GM18507 (cell line): ENCODE measurements around the gene ZPBP2.
"Not testable (repeated sequence)": the region's sequence is repeated elsewhere in the genome, so short reads cannot be mapped to it uniquely, and the experiment has no call there.

ENCODE experiments used
- DNase-seq: peaks from one replicate; pipeline ENCODE4 v3.0.0; 2011; ENCODE audit warnings: low read depth; ENCODE audit not compliant: insufficient read length; ENCODE audit errors: extremely low spot score
- FAIRE-seq: peaks from 2 replicates; lab custom pipeline; 2011; peaks lifted over from hg19 to GRCh38; lab: Jason Lieb, UNC

Gene ZPBP2

DNA sequence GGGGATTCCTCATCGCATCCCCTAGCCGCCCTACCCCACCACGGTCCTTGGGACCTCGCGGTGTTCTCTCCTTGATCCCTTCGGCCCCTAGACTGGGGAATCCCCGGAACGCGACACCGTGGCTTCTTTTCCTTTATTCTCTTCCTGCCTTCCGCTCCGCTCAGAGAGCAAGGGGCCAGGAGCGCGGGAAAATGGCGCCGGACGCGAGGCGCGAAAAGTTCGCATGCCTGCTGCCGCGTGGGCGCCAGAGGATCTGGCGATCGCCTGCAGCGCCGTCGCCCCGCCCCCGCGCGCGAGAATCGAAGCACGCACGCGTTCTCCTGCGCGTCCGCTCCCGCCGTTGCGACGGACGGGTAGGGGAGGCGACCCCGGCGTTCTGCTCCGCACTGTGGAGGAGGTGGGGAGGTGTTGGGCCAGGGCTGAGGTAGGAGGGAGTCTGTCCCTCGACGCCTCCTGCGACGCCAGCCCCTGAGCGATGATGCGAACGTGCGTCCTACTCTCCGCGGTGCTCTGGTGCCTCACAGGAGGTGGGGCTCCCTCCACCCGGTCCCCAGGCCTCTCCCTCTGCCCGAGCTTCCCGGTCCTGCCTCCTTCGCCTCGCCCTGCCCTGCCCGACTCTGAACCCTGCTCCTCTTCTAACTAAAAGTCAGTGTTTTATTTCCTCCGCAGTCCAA lies at the start of gene ZPBP2:
ZPBP2 (plus strand) TSS at position 323 of the 674 bp plus-strand sequence; CDS start at position 476, 153 bp downstream.
- FAIRE-seq (no peak), DNase-seq (no peak)

GRCh38 chr17:39818358-39819000 lies 49.5 kb upstream of the ZPBP2 start:
- DNase-seq, result no peak
- FAIRE-seq, result peak; percentile 86

- DNase-seq (no peak), FAIRE-seq (no peak)
Observed at GRCh38 chr17:39820541-39820940, 47.5 kb upstream of the ZPBP2 start.

- no peak for DNase-seq
- FAIRE-seq, result no peak
Observed at GRCh38 chr17:39820987-39821386, 47.0 kb upstream of the ZPBP2 start.

DNA sequence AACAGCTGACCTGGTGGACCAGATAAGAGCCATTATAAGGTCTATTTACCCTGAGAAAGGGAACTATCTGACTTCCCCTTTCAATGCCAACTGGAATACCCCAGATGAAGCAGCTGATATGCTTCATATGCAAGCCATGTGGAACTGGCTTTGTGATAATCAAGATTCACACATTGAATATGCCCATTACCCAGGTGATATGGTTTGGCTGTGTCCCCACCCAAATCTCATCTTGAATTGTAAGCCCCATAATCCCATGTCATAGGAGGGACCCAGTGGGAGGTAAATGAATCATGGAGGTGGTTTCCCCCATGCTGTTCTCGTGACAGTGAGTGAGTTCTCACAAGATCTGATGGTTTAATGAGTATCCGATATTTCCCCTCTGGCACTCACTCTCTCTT lies 46.0 kb upstream of the ZPBP2 start:
- no peak for DNase-seq
- FAIRE-seq, result peak; percentile 83

- FAIRE-seq (peak; percentile 15), DNase-seq (no peak)
Observed at GRCh38 chr17:39823407-39824054, 44.5 kb upstream of the ZPBP2 start.

DNA sequence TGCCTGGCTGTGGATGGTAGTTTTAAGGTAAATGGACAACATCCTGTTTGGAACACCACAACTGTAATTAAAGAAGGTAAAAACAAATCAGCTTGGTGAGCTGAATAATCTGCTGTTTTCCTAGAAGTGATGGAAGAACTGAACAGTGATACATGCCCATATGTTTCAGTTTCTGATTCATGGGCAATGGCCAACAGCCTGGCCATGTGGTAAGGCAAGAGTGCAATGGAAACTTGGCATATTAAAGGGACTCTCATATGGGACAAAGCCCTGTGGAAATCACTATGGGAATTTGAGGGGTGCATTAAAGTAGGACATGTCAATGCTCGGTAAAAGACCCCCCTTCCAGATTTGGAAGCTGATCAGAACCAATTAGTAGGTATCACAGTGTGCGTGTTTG lies 41.7 kb upstream of the ZPBP2 start:
- FAIRE-seq, result no peak
- no peak for DNase-seq

DNA sequence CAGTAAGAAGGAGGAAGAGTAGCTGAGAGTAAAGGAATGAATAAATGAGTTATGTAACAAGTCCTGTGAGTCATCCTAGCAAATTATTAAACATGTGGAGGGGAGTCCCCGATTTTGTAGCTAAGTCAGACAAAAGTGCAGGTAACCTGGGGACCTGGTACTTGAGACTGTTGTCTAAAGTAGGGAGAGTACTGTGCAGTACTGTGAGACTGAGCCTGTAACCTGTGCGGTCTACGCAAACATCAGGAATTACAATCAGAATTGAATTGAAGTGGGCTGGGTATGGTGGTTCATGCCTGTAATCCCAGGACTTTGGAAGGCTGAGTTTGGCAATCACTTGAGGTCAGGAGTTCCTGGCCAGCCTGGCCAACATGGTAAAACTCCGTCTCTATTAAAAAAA lies 39.6 kb upstream of the ZPBP2 start:
- DNase-seq (no peak), FAIRE-seq (peak; percentile 41)

GRCh38 chr17:39831588-39831987 lies 36.4 kb upstream of the ZPBP2 start:
- DNase-seq, result no peak
- no peak for FAIRE-seq

DNA sequence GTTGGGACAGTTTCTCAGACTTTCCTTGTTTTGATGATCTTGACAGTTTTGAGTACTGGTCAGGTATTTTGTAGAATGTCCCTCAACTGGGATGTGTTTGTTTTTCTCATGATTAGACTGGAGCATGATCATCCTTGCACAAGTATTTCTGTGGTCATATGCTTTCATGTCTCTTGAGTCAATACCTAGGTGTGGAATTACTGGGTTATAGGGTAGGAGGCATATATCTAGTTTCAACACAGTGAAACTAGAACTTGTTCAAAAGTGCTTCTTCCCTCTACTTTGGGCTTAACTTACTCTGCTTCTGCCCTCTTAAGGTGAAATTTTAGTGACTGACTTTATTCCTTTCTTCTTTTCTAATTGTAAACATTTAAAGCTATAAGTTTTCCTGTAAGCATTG lies 34.0 kb upstream of the ZPBP2 start:
- DNase-seq (no peak), FAIRE-seq (no peak)

- DNase-seq, result no peak
- FAIRE-seq, result no peak
Observed at GRCh38 chr17:39835038-39835786, 32.8 kb upstream of the ZPBP2 start.

DNA sequence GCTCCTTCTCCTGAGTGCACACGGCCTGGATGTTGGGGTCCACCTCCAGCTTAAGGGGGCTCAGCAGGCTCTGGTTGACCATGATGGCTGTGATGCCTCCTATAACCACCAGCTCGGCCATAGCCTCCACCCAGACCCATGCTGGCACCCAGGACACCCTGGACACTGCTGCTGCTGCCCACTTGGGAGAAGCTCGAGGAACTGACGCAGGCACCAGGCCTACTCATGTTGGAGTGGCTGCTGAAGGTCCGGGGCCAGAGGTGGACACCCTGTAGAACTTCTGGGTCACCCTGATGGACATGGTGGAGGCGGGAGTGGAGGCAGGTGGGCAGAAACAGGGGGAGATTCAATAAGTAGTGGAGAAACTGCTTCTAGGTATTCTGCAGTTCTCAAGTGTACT lies 31.9 kb upstream of the ZPBP2 start:
- FAIRE-seq (no peak), DNase-seq (no peak)

- DNase-seq (no peak), FAIRE-seq (no peak)
Observed at GRCh38 chr17:39838057-39838456, 29.9 kb upstream of the ZPBP2 start.

DNA sequence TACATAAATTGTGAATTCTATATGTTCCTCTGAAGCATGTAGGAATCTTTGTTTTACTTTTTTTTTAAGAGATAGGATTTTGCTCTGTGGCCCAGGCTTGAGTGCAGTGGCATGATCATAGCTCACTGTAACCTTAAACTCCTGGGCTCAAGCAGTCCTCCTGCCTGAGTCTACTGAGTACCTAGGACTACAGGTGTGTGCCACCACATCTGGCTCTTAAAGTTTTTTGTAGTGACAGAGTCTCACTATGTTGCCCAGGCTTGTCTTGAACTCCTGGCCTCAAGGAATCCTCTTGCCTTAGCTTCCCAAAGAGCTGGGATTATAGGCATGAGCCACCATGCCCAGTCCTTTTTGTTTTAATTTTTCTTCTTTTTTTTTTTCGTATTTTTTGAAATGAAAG lies 29.2 kb upstream of the ZPBP2 start:
- FAIRE-seq (peak; percentile 21), DNase-seq (no peak)

- FAIRE-seq (no peak), DNase-seq (no peak)
Observed at GRCh38 chr17:39841134-39841683, 26.8 kb upstream of the ZPBP2 start.

- DNase-seq (no peak), FAIRE-seq (no peak)
Observed at GRCh38 chr17:39845052-39845846, 22.8 kb upstream of the ZPBP2 start.

GRCh38 chr17:39846205-39846604 lies 21.8 kb upstream of the ZPBP2 start:
- no peak for FAIRE-seq
- no peak for DNase-seq

DNA sequence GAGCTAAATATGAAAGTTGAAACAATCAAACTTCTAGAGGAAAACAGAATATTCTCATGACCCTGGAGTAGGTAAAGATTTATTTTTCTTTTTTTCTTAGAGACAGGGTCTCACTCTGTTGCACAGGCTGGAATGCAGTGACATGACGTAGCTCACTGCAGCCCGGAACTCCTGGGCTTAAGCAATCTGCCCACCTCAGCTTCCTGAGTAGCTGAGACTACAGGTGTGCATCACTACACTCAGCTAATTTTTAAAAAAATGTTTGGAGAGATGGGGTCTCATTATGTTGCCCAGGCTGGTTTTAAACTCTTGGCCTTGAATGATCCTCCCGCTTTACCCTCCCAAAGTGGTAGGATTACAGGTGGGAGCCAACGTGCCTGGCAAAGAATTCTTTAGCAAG lies 19.4 kb upstream of the ZPBP2 start:
- FAIRE-seq (peak; percentile 67), DNase-seq (no peak)

DNA sequence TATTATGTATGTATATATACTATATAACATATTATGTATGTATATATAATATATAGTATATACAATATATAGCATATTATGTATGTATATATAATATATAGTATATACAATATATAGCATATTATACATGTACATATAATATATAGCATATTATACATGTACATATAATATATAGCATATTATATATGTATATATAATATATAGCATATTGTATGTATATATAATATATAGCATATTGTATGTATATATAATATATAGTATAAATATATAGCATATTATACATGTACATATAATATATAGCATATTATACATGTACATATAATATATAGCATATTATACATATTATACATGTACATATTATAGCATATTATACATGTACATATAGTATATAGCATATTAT lies 17.8 kb upstream of the ZPBP2 start:
- DNase-seq, FAIRE-seq: not testable (repeated sequence)
